PC-9 (cell line): ENCODE results near the gene PADI1.

Source experiments
- EZH2 ChIP-seq: fragments of 200-600 bp; sonication (generic); IDR thresholded peaks from 2 replicates; pipeline ENCODE4 v1.8.0; 2017; ENCODE audit warnings: antibody characterized with exemption, low read depth
- TF ChIP-seq, protein P1 (sequence below): fragments of 200-600 bp; sonication (generic); conservative IDR thresholded peaks from 2 replicates; pipeline ENCODE4 v1.6.1; 2017; ENCODE audit warnings: mixed run types, antibody characterized with exemption, mild to moderate bottlenecking, moderate library complexity

- TF ChIP-seq, protein P1, sequence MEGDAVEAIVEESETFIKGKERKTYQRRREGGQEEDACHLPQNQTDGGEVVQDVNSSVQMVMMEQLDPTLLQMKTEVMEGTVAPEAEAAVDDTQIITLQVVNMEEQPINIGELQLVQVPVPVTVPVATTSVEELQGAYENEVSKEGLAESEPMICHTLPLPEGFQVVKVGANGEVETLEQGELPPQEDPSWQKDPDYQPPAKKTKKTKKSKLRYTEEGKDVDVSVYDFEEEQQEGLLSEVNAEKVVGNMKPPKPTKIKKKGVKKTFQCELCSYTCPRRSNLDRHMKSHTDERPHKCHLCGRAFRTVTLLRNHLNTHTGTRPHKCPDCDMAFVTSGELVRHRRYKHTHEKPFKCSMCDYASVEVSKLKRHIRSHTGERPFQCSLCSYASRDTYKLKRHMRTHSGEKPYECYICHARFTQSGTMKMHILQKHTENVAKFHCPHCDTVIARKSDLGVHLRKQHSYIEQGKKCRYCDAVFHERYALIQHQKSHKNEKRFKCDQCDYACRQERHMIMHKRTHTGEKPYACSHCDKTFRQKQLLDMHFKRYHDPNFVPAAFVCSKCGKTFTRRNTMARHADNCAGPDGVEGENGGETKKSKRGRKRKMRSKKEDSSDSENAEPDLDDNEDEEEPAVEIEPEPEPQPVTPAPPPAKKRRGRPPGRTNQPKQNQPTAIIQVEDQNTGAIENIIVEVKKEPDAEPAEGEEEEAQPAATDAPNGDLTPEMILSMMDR: no peak
- TF ChIP-seq EZH2: no peak
Observed at GRCh38 chr1:17235135-17235885, 30.4 kb downstream of the PADI1 start.
